IPS-11a (cell line): Measurements from ENCODE around the gene C9orf72.
"Not testable (repeated sequence)": the region's sequence is repeated elsewhere in the genome, so short reads cannot be mapped to it uniquely, and the experiment has no call there.

Source experiments
- H3K4me3 ChIP-seq: one replicate; pipeline ENCODE4 v1.5.1; 2013; ENCODE audit warnings: low read depth, low read length, control low read depth

Gene C9orf72

GRCh38 chr9:27572918-27573633 is at the start of gene C9orf72:
TSS of gene C9orf72 (minus strand) at chr9:27573481. CDS start at chr9:27567120, 6,361 bp downstream.
- H3K4me3 ChIP-seq: peak within 1 kb of the TSS; percentile 87

- no peak overlapping the region for H3K4me3 ChIP-seq
Observed at GRCh38 chr9:27622693-27623340, 49.5 kb upstream of the C9orf72 start.

GRCh38 chr9:27619743-27620142 is 46.5 kb upstream of the C9orf72 start:
- no peak overlapping the region for H3K4me3 ChIP-seq

- no peak overlapping the region for H3K4me3 ChIP-seq
Observed at GRCh38 chr9:27618066-27618465, 44.8 kb upstream of the C9orf72 start.

GRCh38 chr9:27614551-27614950 is 41.3 kb upstream of the C9orf72 start:
- H3K4me3 ChIP-seq: no peak overlapping the region

- H3K4me3 ChIP-seq: not testable (repeated sequence)
Observed at GRCh38 chr9:27612036-27612435, 38.8 kb upstream of the C9orf72 start.

- no peak overlapping the region for H3K4me3 ChIP-seq
Observed at GRCh38 chr9:27610622-27611021, 37.3 kb upstream of the C9orf72 start.

- H3K4me3 ChIP-seq: no peak overlapping the region
Observed at GRCh38 chr9:27602954-27603353, 29.7 kb upstream of the C9orf72 start.

- H3K4me3 ChIP-seq: no peak overlapping the region
Observed at GRCh38 chr9:27602142-27602861, 29.0 kb upstream of the C9orf72 start.

GRCh38 chr9:27601396-27601795 is 28.1 kb upstream of the C9orf72 start:
- H3K4me3 ChIP-seq: no peak overlapping the region

GRCh38 chr9:27600256-27600655 is 27.0 kb upstream of the C9orf72 start:
- H3K4me3 ChIP-seq: no peak overlapping the region

GRCh38 chr9:27599870-27600238 is 26.6 kb upstream of the C9orf72 start:
- no peak overlapping the region for H3K4me3 ChIP-seq

- H3K4me3 ChIP-seq: no peak overlapping the region
Observed at GRCh38 chr9:27599102-27599869, 26.0 kb upstream of the C9orf72 start.

- no peak overlapping the region for H3K4me3 ChIP-seq
Observed at GRCh38 chr9:27595733-27596132, 22.5 kb upstream of the C9orf72 start.

GRCh38 chr9:27591672-27592071 is 18.4 kb upstream of the C9orf72 start:
- no peak overlapping the region for H3K4me3 ChIP-seq

- no peak overlapping the region for H3K4me3 ChIP-seq
Observed at GRCh38 chr9:27591093-27591492, 17.8 kb upstream of the C9orf72 start.

- no peak overlapping the region for H3K4me3 ChIP-seq
Observed at GRCh38 chr9:27590651-27591050, 17.4 kb upstream of the C9orf72 start.

- no peak overlapping the region for H3K4me3 ChIP-seq
Observed at GRCh38 chr9:27589462-27589861, 16.2 kb upstream of the C9orf72 start.

GRCh38 chr9:27586304-27586703 is 13.0 kb upstream of the C9orf72 start:
- H3K4me3 ChIP-seq: no peak overlapping the region

GRCh38 chr9:27584931-27585330 is 11.7 kb upstream of the C9orf72 start:
- no peak overlapping the region for H3K4me3 ChIP-seq

- H3K4me3 ChIP-seq: no peak overlapping the region
Observed at GRCh38 chr9:27582794-27583193, 9.5 kb upstream of the C9orf72 start.
